HepG2 (cell line): ENCODE results near the gene DCTN4. TPM values are rescaled to one million over a fixed set of nuclear protein-coding genes. Genes with fewer than 3 reads are reported as not detected.

Experiments
- CREBL2 ChIP-seq: sonication (generic); formaldehyde crosslinking; IDR thresholded peaks from 2 replicates; pipeline ENCODE4 v1.8.1; 2023; ENCODE audit warnings: missing genetic modification reagents, mild to moderate bottlenecking, borderline replicate concordance
- GATA4 ChIP-seq: sonication (generic); IDR thresholded peaks from 2 replicates; pipeline ENCODE4 v1.6.1; 2016; ENCODE audit warnings: antibody characterized with exemption, low read depth, borderline replicate concordance
- HNRNPH1 ChIP-seq: fragments of 200-400 bp; formaldehyde crosslinking; optimal IDR thresholded peaks from 2 replicates; pipeline ENCODE3; 2017; ENCODE audit warnings: mild to moderate bottlenecking, low read depth, low read length
- HOXA5 ChIP-seq: sonication (generic); formaldehyde crosslinking; IDR thresholded peaks from 2 replicates; pipeline ENCODE4 v1.4.0; 2020; ENCODE audit warnings: missing genetic modification reagents
- MIXL1 ChIP-seq: IDR thresholded peaks from 2 replicates; pipeline ENCODE4 v1.6.1; 2016
- SP140L ChIP-seq: sonication (generic); formaldehyde crosslinking; IDR thresholded peaks from 2 replicates; pipeline ENCODE4 v1.4.0; 2020; ENCODE audit warnings: missing genetic modification reagents, borderline replicate concordance
- SRSF1 ChIP-seq: fragments of 200-400 bp; formaldehyde crosslinking; optimal IDR thresholded peaks from 2 replicates; pipeline ENCODE3; 2017; ENCODE audit warnings: mild to moderate bottlenecking, low read depth, low read length, moderate library complexity
- STAT5B ChIP-seq: sonication (generic); formaldehyde crosslinking; IDR thresholded peaks from 2 replicates; pipeline ENCODE4 v1.4.0; 2020; ENCODE audit warnings: missing genetic modification reagents
- THRA ChIP-seq: sonication (generic); formaldehyde crosslinking; IDR thresholded peaks from 2 replicates; pipeline ENCODE4 v1.4.0; 2020; ENCODE audit warnings: missing genetic modification reagents, borderline replicate concordance
- ZBTB10 ChIP-seq: sonication (generic); formaldehyde crosslinking; IDR thresholded peaks from 2 replicates; pipeline ENCODE4 v1.4.0; 2020; ENCODE audit warnings: missing genetic modification reagents, borderline replicate concordance
- ZFP90 ChIP-seq: sonication (generic); formaldehyde crosslinking; IDR thresholded peaks from 2 replicates; pipeline ENCODE4 v1.8.0; 2022; ENCODE audit warnings: missing genetic modification reagents, mild to moderate bottlenecking, inconsistent platforms, borderline replicate concordance
- ZNF101 ChIP-seq: sonication (generic); formaldehyde crosslinking; IDR thresholded peaks from 2 replicates; pipeline ENCODE4 v1.4.0; 2020; ENCODE audit warnings: mild to moderate bottlenecking, low read depth, missing genetic modification reagents, borderline replicate concordance
- ZNF142 ChIP-seq: sonication (generic); formaldehyde crosslinking; IDR thresholded peaks from 2 replicates; pipeline ENCODE4 v1.4.0; 2020; ENCODE audit warnings: missing genetic modification reagents
- ZNF280B ChIP-seq: sonication (generic); formaldehyde crosslinking; IDR thresholded peaks from 2 replicates; pipeline ENCODE4 v1.5.0; 2020; ENCODE audit warnings: missing genetic modification reagents, mild to moderate bottlenecking, borderline replicate concordance
- ZNF607 ChIP-seq: sonication (generic); formaldehyde crosslinking; IDR thresholded peaks from 2 replicates; pipeline ENCODE4 v1.5.1; 2020; ENCODE audit warnings: missing genetic modification reagents, mild to moderate bottlenecking, borderline replicate concordance
- ZNF83 ChIP-seq: sonication (generic); formaldehyde crosslinking; IDR thresholded peaks from 2 replicates; pipeline ENCODE4 v1.4.0; 2020; ENCODE audit warnings: missing genetic modification reagents, mild to moderate bottlenecking, borderline replicate concordance
- polyA plus RNA-seq, 8 experiments: library from polyadenylated mRNA; depleted of rRNA in 3 of 8; stranded (reverse) in 7 of 8; unstranded in 1 of 8; fragments of >200 nt; fragmentation: Illumina TruSeq in 4 of 8; extraction: Trizol in 4 of 8; gene quantifications; 2 replicates each; pipeline versions ENCODE4 v1.2.1 to v1.2.3, GENCODE V29; 2011 to 2016; ENCODE audit warnings: low read depth in 4 of 8, missing spikeins in 1 of 8, mixed read lengths in 1 of 8; ENCODE audit not compliant: insufficient read depth in 1 of 8
- total RNA-seq, 5 experiments: library from RNA; depleted of rRNA; stranded (reverse); fragments of >200 nt; fragmentation: Illumina TruSeq; extraction: Trizol; gene quantifications; 2 replicates each; pipeline ENCODE4 v1.2.3, GENCODE V29; 2016; ENCODE audit warnings: low read depth in 1 of 5

Gene DCTN4
- total and polyA plus RNA-seq, 2 of the 13 experiments (the other 11 are each of a cell fraction or from before 2014, with no cell fraction given), result 24.1 to 26.9 TPM

GRCh38 chr5:150700594-150701377 is 58.0 kb downstream of the DCTN4 start, which contains the start of gene RBM22 (continued):
- TF ChIP-seq ZNF142 (CRISPR knock-in tag) (peak; percentile 78), MIXL1 (peak; percentile 21; the same call in 1 of the 2 replicates), ZNF101 (CRISPR knock-in tag) (no peak), HOXA5 (CRISPR knock-in tag) (0 out of 2 replicates have a peak, but pooled peaks have one; percentile 57), ZNF607 (no peak; the same call in 1 of the 2 replicates), GATA4 (no peak), ZNF280B (peak; percentile 73), STAT5B (CRISPR knock-in tag) (0 out of 2 replicates have a peak, but pooled peaks have one; percentile 17), THRA (CRISPR knock-in tag) (peak; percentile 42; the same call in 1 of the 2 replicates), HNRNPH1 (peak; percentile 54), ZFP90 (CRISPR knock-in tag) (peak; percentile 57; the same call in 1 of the 2 replicates), SRSF1 (peak; percentile 53), CREBL2 (CRISPR knock-in tag) (peak; percentile 52; the same call in 1 of the 2 replicates), ZBTB10 (CRISPR knock-in tag) (peak; percentile 62; the same call in 1 of the 2 replicates), ZNF83 (CRISPR knock-in tag) (peak; percentile 70; the same call in 1 of the 2 replicates), SP140L (CRISPR knock-in tag) (no peak)
